ENCODE measurements around the gene CLIC1. TPM values are rescaled to one million over a fixed set of nuclear protein-coding genes. Genes with fewer than 3 reads are reported as not detected.

Gene CLIC1
- total RNA-seq, 1 experiment from 2014 or later: 431 TPM

- no peak for DNase-seq (ENCODE audit: low spot score)
- no peaks in the 10 kb centered on the region for H3K27me3 ChIP-seq (replicated peaks; ENCODE audit: insufficient read depth, low read depth, low read length, poor library complexity)
- no peaks in the 10 kb centered on the region for H3K4me1 ChIP-seq (ENCODE audit: insufficient read depth, low read length, poor library complexity, severe bottlenecking)
- no peaks in the 10 kb centered on the region for H3K9me3 ChIP-seq (ENCODE audit: low read depth, low read length, poor library complexity, severe bottlenecking)
- H3K36me3 ChIP-seq (ENCODE audit: insufficient read depth, low read length, poor library complexity, severe bottlenecking): peaks cover 23% of the 10 kb centered on the region
- no peak overlapping the region for H3K27ac ChIP-seq (ENCODE audit: low read depth, low read length, poor library complexity, severe bottlenecking)
- intact Hi-C loops (cut with micrococcal nuclease; ENCODE audit: unreplicated experiment): loop anchor here (10.0 kb wide), 1 partner anchor 267 kb away; the partner anchor contains the start of genes NELFE and SKIC2
- CTCF ChIA-PET: interaction anchor here (0.5 kb wide), 1 partner anchor 76 kb away, joined by 4 read pairs; no protein-coding TSS in a partner anchor
- POLR2A ChIA-PET (ENCODE audit: low non-redundant PET): no interaction called here
- TF ChIP-seq, protein P1, sequence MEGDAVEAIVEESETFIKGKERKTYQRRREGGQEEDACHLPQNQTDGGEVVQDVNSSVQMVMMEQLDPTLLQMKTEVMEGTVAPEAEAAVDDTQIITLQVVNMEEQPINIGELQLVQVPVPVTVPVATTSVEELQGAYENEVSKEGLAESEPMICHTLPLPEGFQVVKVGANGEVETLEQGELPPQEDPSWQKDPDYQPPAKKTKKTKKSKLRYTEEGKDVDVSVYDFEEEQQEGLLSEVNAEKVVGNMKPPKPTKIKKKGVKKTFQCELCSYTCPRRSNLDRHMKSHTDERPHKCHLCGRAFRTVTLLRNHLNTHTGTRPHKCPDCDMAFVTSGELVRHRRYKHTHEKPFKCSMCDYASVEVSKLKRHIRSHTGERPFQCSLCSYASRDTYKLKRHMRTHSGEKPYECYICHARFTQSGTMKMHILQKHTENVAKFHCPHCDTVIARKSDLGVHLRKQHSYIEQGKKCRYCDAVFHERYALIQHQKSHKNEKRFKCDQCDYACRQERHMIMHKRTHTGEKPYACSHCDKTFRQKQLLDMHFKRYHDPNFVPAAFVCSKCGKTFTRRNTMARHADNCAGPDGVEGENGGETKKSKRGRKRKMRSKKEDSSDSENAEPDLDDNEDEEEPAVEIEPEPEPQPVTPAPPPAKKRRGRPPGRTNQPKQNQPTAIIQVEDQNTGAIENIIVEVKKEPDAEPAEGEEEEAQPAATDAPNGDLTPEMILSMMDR (conservative IDR thresholded peaks at IDR 0.05; ENCODE audit: low read depth, low read length): no peak
- TF ChIP-seq EZH2 (IDR thresholded peaks at IDR 0.05; ENCODE audit: borderline replicate concordance, low read depth, low read length, poor library complexity, severe bottlenecking): no peak
- no TSS peak for BruUV-seq (replicated peaks)
- no peak overlapping the region for H3K4me3 ChIP-seq (ENCODE audit: low read depth, low read length, poor library complexity, severe bottlenecking)
Measured at GRCh38 chr6:31687321-31687720, 49.0 kb downstream of the CLIC1 start.

DNA sequence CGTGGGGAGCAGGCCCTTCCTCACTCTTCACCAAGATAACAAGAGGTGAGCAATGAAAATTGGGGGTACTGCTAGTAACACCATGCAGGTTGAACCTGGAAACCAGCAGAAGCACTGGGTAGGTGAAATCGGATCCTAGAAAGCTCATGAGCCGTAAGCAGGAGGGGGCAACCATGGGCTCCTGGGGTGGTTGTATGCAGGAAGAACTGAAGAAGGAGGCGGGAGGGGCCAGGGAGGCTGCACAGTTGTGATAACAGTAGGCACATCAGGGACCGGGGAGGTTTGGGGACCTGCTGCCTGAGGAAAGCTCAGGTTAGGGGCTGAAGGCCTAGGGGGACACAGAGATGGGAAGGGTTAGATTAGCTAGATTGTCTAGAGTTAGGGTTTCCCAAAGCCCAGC is 49.8 kb downstream of the CLIC1 start:
- no peaks in the 10 kb centered on the region for H3K4me1 ChIP-seq (ENCODE audit: insufficient read depth, low read length, poor library complexity, severe bottlenecking)
- BruUV-seq (replicated peaks): no TSS peak
- TF ChIP-seq, protein P1 (conservative IDR thresholded peaks at IDR 0.05; ENCODE audit: low read depth, low read length): no peak
- no peak for TF ChIP-seq EZH2 (IDR thresholded peaks at IDR 0.05; ENCODE audit: borderline replicate concordance, low read depth, low read length, poor library complexity, severe bottlenecking)
- ChIA-PET POLR2A (ENCODE audit: low non-redundant PET) (no interaction called here), CTCF (no interaction called here)
- no peak for DNase-seq (ENCODE audit: low spot score)
- no peaks in the 10 kb centered on the region for H3K9me3 ChIP-seq (ENCODE audit: low read depth, low read length, poor library complexity, severe bottlenecking)
- H3K4me3 ChIP-seq (ENCODE audit: low read depth, low read length, poor library complexity, severe bottlenecking): no peak overlapping the region
- peaks cover 23% of the 10 kb centered on the region for H3K36me3 ChIP-seq (ENCODE audit: insufficient read depth, low read length, poor library complexity, severe bottlenecking)
- H3K27me3 ChIP-seq (replicated peaks; ENCODE audit: insufficient read depth, low read depth, low read length, poor library complexity): no peaks in the 10 kb centered on the region
- intact Hi-C loops (cut with micrococcal nuclease; ENCODE audit: unreplicated experiment): loop anchor here (10.0 kb wide), 1 partner anchor 268 kb away; the partner anchor contains the start of genes NELFE and SKIC2
- H3K27ac ChIP-seq (ENCODE audit: low read depth, low read length, poor library complexity, severe bottlenecking): no peak overlapping the region

DNA sequence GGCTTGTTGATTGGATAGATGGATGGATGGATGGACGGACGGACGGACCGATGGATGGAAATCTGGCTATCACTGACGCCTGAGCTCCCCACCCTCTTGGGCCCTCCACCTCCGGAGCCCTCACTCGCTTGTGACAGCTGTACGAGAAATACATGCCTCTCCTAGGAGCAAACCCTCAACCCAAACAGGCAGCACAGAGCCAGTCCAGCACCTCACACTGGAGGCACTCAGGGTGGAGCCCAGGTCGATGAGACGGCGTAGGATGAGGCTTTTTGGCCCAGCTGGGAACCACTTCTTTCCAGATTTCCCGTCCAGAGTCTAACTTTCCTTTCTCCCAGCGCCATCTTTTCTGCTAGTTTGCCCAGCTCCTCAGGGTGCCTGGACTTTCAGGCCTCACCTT is 52.7 kb downstream of the CLIC1 start:
- BruUV-seq (replicated peaks): no TSS peak
- ChIA-PET CTCF (no interaction called here), POLR2A (ENCODE audit: low non-redundant PET) (no interaction called here)
- Histone ChIP-seq H3K36me3 (ENCODE audit: insufficient read depth, low read length, poor library complexity, severe bottlenecking) (peaks cover 13% of the 10 kb centered on the region), H3K27ac (ENCODE audit: low read depth, low read length, poor library complexity, severe bottlenecking) (no peak overlapping the region), H3K4me3 (ENCODE audit: low read depth, low read length, poor library complexity, severe bottlenecking) (no peak overlapping the region), H3K4me1 (ENCODE audit: insufficient read depth, low read length, poor library complexity, severe bottlenecking) (no peaks in the 10 kb centered on the region), H3K9me3 (ENCODE audit: low read depth, low read length, poor library complexity, severe bottlenecking) (no peaks in the 10 kb centered on the region), H3K27me3 (replicated peaks; ENCODE audit: insufficient read depth, low read depth, low read length, poor library complexity) (no peaks in the 10 kb centered on the region)
- no peak for TF ChIP-seq EZH2 (IDR thresholded peaks at IDR 0.05; ENCODE audit: borderline replicate concordance, low read depth, low read length, poor library complexity, severe bottlenecking)
- TF ChIP-seq, protein P1 (conservative IDR thresholded peaks at IDR 0.05; ENCODE audit: low read depth, low read length): no peak
- intact Hi-C loops (cut with micrococcal nuclease; ENCODE audit: unreplicated experiment): loop anchor here (10.0 kb wide), 1 partner anchor 271 kb away; the partner anchor contains the start of genes NELFE and SKIC2
- no peak for DNase-seq (ENCODE audit: low spot score)

Measured in A673 (cell line).